GM10248 (cell line): ENCODE results near the gene SYT13.

Experiments used
- CTCF ChIA-PET: fragments of 300-600 bp; sonication (Branson Sonifier 250); formaldehyde crosslinking; extraction: SDS; loops from one replicate; lab custom pipeline; 2021; ENCODE audit warnings: antibody characterized with exemption; lab: Yijun Ruan, JAX
- POLR2A ChIA-PET: fragments of 350-650 bp; sonication (Branson Sonifier 250); formaldehyde crosslinking; extraction: SDS; loops from one replicate; lab custom pipeline; 2020; ENCODE audit warnings: antibody characterized with exemption; lab: Yijun Ruan, JAX
- DNase-seq: peaks from one replicate; pipeline ENCODE4 v3.0.0; 2012; ENCODE audit errors: extremely low spot score
- CTCF ChIP-seq: IDR thresholded peaks from 2 replicates; pipeline ENCODE4 v1.5.1; 2012; ENCODE audit warnings: mild to moderate bottlenecking, low read depth; ENCODE audit errors: extremely low read depth, missing control alignments, control extremely low read depth

The SYT13 gene

GRCh38 chr11:45332276-45332934, 46.3 kb upstream of the SYT13 start:
- ChIA-PET POLR2A (no interaction called here), CTCF (interaction anchor here (0.9 to 7.0 kb wide), 23 partner anchors 8 to 439 kb away, joined by 3 to 63 read pairs (median 4); partner anchors contain the start of gene SYT13)
- TF ChIP-seq CTCF, result peak; percentile 47
- peak; percentile 66 for DNase-seq

- POLR2A ChIA-PET, result no interaction called here
- DNase-seq, result no peak
- CTCF ChIA-PET, result interaction anchor here (0.7 to 7.0 kb wide), 12 partner anchors 9 to 440 kb away, joined by 3 to 63 read pairs (median 4); partner anchors contain the start of gene SYT13
Observed at GRCh38 chr11:45331839-45332238, 45.7 kb upstream of the SYT13 start.

GRCh38 chr11:45328726-45329125, 42.6 kb upstream of the SYT13 start:
- POLR2A ChIA-PET, result no interaction called here
- CTCF ChIA-PET, result interaction anchor here (0.8 to 1.7 kb wide), 3 partner anchors 71 to 219 kb away, joined by 3 to 7 read pairs (median 4); no protein-coding TSS in a partner anchor
- TF ChIP-seq CTCF, result no peak
- DNase-seq, result no peak

More at GRCh38 chr11:45331839-45332238, 45.7 kb upstream of the SYT13 start:
- no peak for TF ChIP-seq CTCF

- TF ChIP-seq CTCF, result no peak
- no peak for DNase-seq
- ChIA-PET POLR2A (no interaction called here), CTCF (interaction anchor here (1.1 kb wide), 1 partner anchor 9 kb away, joined by 4 read pairs; no protein-coding TSS in a partner anchor)
Observed at GRCh38 chr11:45324459-45324858, 38.3 kb upstream of the SYT13 start.

GRCh38 chr11:45323601-45324249, 37.6 kb upstream of the SYT13 start:
- POLR2A ChIA-PET, result no interaction called here
- no peak for DNase-seq
- no peak for TF ChIP-seq CTCF
- CTCF ChIA-PET, result interaction anchor here (0.9 to 1.1 kb wide), 2 partner anchors 9 to 15 kb away, joined by 3 to 4 read pairs; no protein-coding TSS in a partner anchor

- DNase-seq, result no peak
- POLR2A ChIA-PET, result no interaction called here
- CTCF ChIA-PET, result interaction anchor here (0.9 to 4.7 kb wide), 2 partner anchors 9 to 15 kb away, joined by 3 to 23 read pairs; no protein-coding TSS in a partner anchor
- no peak for TF ChIP-seq CTCF
Observed at GRCh38 chr11:45322891-45323600, 36.9 kb upstream of the SYT13 start.
